HG03571 (cell line): ENCODE data around the gene RPRD1A.
A peak's percentile ranks its signal among the peaks of the same experiment; 100 is the strongest.
"Not testable (repeated sequence)": the region's sequence is repeated elsewhere in the genome, so short reads cannot be mapped to it uniquely, and the experiment has no call there.

Experiments
- ATAC-seq: cut with Tn5 transposase; IDR thresholded peaks from one replicate; pipeline ENCODE4 v1.9.1; 2021; ENCODE audit not compliant: unreplicated experiment

The RPRD1A gene

DNA sequence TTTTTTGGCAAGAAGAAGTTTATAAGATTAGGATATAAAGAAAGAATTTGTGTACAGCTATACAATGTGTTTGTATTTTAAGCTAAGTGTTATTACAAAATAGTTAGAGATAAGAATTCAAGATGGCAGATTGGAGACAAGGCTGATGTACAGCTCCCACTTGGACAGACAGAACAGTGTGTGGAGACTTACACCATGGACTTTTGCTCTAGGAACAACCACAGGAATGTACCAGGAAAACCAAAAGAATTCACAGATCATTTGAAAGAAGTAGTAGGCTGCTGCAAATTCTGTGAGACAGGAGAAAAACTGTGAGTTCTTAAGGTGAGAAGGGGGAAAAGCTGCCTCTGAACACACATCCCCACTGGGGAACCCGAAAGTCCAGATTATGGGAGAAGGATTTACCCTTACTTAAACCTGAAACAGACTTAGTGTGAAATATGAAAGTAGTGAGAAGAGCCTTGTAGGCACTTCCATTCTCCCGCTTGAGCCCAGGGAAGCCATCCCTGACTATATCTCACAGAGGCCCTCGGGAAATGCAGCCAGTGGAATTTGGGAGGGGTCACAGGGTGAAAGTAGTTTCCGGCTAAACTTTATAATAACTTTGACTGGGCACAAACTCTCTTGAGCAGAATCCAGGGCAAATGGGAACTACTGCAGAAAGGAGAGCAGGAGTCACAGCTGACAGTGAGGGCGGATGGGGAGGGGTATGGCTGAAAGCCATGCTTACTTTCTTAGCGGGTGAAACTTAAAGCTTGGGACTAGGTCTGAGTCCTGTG, 11.6 kb upstream of the RPRD1A start:
- ATAC-seq: no peak

DNA sequence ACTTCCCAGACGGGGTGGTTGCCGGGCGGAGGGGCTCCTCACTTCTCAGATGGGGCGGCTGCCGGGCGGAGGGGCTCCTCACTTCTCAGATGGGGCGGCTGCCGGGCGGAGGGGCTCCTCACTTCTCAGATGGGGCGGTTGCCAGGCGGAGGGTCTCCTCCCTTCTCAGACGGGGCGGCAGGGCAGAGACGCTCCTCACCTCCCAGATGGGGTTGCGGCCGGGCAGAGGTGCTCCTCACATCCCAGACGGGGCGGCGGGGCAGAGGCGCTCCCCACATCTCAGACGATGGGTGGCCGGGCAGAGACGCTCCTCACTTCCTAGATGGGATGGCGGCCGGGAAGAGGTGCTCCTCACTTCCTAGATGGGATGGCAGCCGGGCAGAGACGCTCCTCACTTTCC, 10.4 kb upstream of the RPRD1A start:
- ATAC-seq: not testable (repeated sequence)

DNA sequence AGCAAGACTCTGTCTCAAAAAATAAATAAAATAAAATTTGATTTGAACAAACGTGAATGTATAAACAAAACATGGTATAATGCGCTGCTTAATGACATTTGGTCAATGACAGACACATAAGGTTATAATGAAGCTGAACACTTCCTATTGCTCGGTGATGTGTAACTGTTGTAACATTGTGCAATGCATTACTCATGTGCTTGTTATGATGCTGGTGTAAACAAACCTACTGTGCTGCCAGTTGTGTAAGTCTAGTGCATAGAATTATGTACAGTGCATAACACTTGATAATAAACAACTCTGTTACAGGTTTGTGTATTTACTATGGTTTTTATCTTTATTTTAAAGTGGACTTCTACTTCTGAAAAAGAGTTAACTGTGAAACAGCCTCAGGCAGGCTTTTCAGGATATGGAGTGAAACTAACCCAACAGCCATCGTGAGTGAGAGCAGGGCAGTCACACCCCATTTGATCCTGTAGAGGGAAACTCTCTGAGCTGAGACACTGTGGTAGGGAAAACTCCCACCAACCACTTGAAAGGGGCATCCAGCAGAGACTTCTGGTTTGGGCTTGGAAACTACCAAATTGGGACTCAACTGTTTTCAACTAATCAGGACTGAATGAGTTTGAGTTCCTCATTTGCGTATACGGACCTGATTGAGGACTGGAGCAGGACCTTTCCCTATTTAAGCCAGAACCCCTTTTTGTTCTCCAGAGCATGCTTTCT, 8.7 kb upstream of the RPRD1A start:
- no peak for ATAC-seq

DNA sequence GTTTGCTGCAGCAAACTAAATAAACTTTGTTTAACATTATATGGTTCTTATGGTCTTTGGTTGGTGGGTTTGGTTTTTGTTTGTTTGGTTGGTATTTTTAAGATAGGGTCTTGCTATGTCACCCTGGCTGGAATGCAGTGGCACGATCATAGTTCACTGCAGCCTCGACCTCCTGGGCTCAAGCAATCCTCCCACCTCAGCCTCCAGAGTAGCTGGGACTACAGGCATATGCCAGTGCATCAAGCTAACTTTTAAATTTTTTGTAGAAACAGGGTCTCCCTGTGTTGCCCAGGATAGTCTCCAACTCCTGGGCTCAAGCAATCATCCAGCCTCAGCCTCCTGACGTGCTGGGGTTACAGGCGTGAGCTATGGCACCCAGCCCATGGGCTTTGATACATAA, 7.1 kb upstream of the RPRD1A start:
- ATAC-seq: no peak

DNA sequence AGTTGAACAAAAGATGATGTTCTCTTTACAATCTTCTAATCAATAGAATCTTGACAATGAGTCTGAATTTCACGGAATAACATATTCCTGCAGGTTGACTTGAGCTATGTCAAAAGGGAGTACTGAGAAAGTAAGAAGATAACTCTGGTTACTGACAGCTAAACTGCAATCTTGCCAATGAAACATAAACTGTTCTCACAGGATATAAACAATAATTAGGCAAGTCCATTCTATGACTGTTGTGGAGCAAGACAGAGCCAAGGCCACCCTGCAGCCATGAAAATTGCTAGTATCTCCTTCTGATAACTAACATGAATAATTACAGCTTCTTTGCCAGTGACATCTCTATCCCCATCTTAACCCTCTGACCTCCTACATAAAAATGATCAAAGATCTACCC, 6.3 kb upstream of the RPRD1A start:
- ATAC-seq: no peak

DNA sequence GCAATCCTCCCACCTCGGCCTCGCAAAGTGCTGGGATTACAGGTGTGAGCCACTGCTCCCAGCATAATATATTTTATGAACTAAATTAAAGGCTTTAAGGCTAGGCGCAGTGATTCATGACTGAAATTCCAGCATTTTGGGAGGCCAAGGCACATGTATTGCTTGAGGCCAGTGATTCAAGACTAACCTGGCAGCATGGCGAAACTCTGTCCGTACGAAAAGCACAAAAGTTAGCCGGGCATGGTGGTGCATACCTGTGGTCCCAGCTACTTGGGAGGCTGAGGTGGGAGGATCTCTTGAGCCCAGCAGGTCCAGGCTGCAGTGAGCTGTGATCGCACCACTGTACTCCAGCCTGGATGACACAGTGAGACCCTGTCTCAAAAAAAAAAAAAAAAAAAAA, 5.0 kb upstream of the RPRD1A start:
- not testable (repeated sequence) for ATAC-seq

DNA sequence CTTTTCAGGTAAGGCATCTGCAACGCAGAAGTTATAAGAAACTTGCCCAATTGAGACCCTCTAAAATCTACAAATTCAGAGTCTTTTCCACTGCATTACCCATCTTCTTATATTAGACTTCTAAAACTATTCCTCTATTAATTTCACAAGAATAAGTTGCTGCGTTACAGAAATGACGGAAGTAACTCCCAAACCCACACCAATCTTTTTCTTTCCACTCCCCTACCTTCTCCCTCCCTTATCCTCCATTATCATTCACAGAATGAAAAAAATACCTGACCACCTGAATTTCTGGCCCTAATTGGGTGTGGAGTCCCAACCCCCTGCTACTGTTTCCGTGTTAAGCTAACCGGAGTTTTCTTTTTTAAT, 689 bp downstream of the RPRD1A start:
- peak; percentile 3 for ATAC-seq

DNA sequence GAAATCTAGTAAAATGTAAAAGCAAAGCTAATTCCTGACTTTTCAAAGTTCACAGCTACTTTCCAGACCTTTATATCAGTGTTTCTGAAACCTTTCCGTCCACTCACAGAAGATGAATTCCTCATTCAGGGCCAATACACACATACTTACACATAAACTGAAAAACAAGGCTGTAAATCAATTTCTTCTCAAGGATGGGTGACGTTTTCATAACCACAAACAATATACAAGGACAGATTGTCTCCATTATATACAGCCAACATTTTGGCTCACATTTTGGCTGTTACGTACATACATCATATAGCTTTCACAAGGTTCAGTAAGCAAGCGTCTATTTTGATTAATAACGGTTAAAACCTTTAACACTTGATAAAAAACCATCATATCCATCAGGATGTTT, 1.4 kb downstream of the RPRD1A start:
- ATAC-seq: no peak

DNA sequence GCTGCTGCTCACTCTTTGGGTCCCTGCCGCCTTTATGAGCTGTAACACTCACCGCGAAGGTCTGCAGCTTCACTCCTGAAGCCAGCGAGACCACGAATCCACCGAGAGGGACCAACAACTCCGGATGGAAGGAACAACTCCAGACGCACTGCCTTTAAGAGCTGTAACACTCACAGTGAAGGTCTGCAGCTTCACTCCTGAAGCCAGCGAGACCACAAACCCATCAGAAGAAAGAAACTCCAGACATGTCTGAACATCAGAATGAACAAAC, 2.6 kb downstream of the RPRD1A start:
- not testable (repeated sequence) for ATAC-seq

DNA sequence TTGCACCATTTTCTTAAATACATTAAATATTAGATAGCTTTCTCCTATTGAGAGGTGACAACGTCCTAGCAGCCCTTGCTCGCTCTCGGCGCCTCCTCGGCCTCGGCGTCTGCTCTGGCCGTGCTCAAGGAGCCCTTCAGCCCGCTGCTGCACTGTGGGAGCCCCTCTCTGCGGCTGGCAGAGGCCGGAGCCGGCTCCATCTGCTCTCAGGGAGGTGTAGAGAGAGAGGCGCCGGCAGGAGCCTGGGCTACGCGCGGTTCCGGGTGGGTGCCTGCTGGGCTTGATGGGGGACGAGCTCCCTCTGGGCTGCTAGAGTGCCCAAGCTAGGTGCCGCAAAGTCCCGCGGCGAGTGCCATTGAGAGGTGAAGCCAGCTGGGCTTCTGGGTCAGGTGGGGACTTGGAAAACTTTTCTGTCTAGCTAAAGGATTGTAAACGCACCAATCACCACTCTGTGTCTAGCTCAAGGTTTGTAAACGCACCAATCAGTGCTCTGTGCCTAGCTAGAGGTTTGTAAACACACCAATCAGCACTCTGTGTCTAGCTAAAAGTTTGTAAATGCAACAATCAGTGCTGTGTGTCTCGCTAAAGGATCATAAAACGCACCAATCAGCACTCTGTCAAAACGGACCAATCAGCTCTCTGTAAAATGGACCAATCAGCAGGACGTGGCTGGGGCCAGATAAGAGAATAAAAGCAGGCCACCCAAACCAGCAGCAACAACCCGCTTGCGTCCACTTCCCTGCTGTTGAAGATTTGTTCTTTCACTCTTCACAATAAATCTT, 3.1 kb downstream of the RPRD1A start:
- no peak for ATAC-seq

DNA sequence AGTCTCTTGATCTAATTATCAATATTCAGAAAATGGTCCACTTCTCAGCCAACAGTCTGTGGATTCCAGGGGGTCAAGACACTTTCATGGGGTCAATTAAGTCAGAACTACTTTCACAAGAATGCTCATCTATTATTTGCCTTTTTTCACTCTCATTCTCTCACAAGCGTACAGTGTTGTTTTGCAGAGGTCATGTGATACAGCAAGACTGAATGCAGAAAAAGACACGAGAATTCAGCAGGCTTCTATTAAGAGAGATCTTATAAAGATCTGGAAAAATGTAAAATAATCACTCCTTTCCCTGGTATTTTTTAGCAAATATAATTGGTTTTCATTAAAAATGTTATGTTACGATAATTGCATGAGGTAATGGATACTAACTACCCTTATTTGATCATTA, 8.7 kb downstream of the RPRD1A start:
- no peak for ATAC-seq

DNA sequence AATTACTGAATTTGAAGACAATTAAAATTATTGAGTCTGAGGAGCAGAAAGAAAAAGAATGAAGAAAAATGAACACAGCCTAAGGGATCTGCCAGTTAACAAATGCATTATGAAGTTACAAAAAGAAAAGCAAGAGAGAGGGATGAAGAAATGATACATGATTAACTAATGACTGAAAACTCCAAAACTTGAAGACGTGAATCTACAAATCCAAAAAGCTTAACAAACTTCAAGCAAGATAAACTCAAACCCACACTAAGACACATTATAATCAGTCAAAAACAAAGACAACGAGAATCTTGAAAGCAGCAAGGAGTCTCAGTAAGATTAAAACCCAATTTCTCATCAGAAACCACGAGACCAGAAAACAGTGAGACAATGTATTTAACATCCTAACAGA, 15.6 kb downstream of the RPRD1A start:
- no peak for ATAC-seq

DNA sequence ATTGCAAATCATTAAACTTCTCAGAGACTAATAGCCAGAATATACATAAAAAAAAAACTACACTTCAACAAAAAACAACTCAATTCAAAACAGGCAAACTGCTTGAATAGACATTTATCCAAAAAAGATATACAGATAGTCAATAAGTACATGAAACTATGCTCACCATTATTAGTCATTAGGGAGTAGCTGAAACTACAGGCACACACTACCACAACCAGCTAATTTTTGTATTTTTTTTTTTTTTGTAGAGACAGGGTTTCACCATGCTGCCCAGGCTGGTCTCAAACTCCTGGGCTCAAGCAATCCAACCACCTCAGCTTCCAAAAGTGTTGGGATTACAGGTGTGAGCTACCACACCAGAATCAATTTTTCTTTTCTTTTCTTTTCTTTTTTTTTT, 16.9 kb downstream of the RPRD1A start:
- no peak for ATAC-seq

DNA sequence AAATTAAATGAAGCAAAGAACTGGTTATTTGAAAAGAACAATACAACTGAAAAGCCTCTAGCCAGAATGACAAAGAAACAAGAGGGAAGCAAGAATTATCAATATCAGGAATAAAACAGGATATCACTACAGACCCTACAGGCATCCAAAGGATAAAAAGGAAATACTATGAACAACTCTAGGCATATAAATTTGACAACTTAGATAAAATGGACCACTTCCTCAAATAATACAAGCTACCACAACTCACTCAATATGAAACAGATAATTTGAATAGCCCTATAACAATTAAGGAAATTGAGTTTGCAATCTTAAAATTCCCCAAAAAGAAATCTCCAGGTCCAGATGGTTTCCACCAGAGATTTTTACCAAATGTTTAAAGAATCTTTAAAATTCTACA, 19.8 kb downstream of the RPRD1A start:
- ATAC-seq: no peak

DNA sequence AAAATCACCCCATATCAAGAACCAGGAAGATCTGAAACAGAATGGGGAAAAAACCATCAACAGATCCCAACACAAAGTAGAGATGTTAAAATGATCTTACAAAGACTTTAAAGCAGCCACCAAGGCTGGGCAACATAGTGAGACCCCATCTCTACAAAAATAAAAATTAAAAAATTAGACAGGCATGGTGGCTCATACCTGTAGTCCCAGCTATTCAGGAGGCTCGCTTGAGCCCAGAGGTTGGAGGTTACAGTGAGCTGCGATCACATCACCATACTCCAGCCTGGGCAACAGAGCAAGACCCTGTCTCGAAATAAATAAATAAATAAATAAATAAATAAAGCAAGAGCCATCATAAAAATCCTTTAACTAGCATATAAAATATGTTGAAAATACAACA, 20.5 kb downstream of the RPRD1A start:
- no peak for ATAC-seq

DNA sequence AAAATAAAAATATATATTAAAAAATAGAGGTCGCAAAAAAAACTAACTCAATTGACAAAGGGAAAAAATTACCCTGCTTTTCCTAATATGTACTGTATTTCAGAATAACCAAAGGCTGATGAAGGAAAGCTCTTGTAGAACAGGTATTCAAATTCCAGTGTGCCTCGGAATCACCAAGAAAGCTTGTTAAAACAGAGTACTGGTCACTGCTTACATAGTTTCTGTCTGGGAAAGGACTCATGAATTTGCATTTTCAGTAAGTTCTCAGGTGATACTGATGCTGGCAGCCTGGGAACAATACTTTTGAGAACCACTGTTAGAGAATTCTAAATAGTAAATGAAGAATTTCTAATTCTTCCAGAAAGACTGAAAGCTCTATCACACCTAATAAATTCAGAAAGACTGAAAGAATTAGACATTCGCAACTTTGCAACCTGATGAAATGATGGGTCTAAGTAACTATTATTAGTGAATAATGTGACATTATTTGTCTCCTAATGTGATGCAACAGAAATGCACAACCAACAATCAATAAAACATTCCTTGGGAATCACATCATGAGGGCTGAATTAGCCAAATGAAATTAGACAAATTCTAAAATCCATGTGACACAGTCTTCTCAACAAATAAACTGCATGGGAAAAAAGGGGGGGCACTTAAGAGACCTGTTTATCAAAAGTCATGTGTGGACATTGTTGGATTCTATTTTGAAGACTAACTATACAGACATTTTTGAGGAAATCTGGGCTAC, 21.9 kb downstream of the RPRD1A start:
- no peak for ATAC-seq

DNA sequence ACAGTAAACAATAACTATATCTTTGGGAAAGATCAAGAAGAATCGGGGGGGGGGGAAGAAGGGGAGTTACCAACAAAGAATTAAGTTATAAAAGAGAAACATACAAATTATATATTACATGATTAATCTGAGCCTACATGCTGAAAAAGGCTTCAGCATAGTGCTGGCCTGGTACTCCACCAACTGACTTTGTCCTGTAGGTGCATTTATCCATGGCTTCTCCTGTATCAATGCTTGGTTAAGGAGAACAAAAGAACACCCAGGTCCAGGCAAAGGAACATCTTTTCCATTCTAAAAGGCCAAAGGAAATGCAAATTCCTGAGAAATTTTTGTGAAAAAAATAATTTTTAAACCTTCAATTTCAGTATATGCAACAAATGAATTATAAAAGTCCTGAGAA, 24.2 kb downstream of the RPRD1A start:
- no peak for ATAC-seq

DNA sequence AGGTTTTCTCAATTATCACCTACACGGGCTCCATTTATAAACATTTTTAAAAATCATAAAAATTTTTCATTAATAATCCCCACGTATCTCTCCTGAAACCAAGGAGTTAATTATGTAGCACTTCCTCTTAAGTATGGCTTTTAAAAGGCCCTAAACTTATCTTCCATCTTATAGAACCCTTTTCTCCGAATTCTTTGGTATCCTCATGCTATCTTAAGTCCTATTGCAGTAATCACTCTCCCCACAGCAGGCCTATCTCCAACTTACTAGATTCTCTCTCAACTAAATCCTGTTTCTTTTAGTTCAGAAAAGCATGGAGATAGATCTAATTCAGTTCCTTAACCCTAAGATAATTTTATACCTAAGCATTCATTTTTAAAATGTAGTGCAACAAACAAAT, 26.2 kb downstream of the RPRD1A start:
- ATAC-seq: no peak

DNA sequence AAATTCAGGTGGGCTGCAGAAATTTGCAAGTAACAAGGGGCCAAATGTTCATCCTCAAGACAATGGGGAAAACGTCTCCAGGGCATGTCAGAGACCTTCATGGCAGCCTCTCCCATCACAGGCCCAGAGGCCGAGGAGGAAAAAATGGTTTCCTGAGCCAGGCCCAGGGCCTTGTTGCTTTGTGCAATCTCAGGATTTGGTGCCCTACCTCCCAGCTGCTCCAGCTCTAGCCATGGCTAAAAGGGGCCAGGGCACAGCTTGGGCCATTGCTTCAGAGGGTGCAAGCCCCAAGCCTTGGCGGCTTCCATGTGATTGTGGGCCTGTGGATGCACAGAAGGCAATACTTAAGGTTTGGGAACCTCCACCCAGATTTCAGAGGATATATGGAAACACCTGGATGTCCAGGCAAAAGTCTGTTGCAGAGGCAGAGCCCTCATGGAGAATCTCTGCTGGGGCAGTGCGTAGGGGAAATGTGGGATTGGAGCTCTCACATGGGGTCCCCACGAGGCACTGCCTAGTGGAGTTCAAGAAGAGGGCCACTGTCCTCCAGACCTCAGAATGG, 29.2 kb downstream of the RPRD1A start:
- ATAC-seq: no peak

DNA sequence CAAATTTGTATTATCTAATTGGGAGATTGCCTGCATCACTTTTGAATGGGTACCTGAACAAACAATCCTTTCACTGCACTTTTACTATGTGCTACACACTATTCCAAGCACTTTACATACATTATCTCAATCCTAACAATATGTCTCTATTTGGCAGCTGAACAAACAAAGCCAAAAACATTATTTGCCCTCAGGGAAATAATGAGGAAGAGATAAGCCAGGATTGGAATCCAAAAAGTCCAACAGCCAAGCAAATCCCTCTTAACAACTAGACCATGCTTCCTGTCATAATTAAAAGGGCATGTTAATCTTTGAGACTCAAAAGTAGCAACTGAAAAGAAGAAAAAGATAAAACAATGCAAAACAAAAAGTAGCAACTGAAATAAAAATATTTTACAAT, 32.1 kb downstream of the RPRD1A start:
- no peak for ATAC-seq

DNA sequence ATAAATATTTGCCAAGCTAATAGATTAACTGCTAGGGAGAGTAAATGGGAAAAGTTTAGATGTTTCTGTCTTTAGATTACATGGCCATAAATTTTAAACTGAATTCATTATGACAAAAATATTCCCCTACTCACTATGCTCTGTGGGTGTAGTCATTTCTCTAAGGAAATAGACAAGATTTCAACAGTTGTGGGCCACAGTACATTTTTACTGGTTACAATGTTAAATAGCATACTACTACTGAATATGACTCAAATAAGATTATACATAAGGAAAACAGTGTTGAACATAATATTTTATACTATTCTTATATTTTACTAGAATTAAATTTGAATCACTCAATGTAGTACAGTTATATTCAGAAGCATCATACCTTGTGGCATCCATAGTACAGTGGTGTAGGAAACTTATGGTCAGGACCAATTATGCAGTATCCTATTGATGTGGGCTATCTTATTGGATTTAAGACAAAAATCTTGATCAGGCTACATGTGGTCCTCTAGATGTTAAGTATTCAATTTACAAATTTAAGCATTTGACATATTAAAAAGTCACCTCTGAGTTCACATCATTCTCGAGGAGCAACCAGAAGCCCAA, 33.0 kb downstream of the RPRD1A start:
- ATAC-seq: no peak
